G401.6 (cell line): ENCODE measurements around the gene ZNF664.
A peak's percentile ranks its signal among the peaks of the same experiment; 100 is the strongest.

ENCODE experiments used
- FAIRE-seq: peaks from 2 replicates; lab custom pipeline; 2012; peaks lifted over from hg19 to GRCh38; lab: Jason Lieb, UNC

The ZNF664 gene

GRCh38 chr12:124010687-124011086 lies 37.7 kb downstream of the ZNF664 start:
- no peak for FAIRE-seq

DNA sequence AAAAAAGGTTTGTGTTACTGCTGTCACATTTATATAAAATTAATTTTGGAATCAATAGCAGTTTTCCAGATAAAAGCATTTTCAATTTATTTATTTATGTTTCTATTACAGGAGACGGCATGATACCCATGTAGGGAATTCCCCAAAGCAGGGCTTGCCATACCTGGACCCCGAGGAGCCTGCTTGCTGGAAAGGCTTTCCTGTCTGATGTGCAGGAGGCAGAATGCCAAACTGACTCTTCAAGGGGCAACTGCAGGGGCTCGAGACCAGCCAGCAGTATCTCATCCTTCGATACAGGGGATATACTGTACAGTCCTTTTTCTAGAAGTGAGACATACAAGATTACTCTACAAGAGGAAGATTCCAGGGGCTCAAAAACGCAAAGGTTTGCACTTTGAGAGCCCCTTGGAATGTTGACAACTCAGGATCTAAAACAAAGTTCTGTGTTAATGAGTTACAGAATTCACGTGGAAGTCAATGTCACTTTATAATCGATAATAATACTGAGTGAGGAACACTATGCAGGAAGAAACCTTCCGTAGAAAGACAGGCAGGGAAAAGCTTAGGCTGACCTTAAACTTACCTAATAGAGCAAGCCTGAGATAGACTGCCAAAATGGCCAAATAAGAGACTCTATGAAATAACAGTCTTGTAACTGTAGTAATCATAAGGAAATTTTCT lies 38.6 kb downstream of the ZNF664 start:
- FAIRE-seq, result no peak

- FAIRE-seq, result no peak
Measured at GRCh38 chr12:124013073-124013472, 40.1 kb downstream of the ZNF664 start.

GRCh38 chr12:124015494-124016461 lies 42.8 kb downstream of the ZNF664 start:
- FAIRE-seq, result no peak

- no peak for FAIRE-seq
Measured at GRCh38 chr12:124017064-124017463, 44.0 kb downstream of the ZNF664 start.

DNA sequence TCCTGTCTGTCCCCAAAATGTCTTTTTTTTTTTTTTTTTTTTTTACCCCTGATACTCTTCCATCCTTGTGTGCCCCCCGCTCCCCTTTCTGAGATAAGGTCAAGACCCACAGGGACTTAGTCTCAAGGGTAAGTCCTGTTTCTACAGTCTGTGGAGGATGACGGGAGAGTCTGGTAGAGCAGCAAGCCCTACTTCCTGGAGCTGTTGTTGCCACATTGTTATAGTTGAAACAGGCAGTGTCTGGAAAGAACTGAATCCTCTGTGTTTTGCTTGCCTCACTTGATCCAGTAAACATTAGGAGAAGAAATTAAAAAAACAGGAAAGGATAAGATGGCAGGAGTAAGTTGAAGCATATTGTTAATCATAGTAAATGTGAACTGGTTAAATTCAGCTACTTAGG lies 45.5 kb downstream of the ZNF664 start:
- no peak for FAIRE-seq

- no peak for FAIRE-seq
Measured at GRCh38 chr12:124019115-124019514, 46.1 kb downstream of the ZNF664 start.

- FAIRE-seq, result no peak
Measured at GRCh38 chr12:124020514-124020949, 47.5 kb downstream of the ZNF664 start.

GRCh38 chr12:124021007-124021406 lies 48.0 kb downstream of the ZNF664 start:
- FAIRE-seq, result no peak

GRCh38 chr12:124022161-124022560 lies 49.1 kb downstream of the ZNF664 start:
- no peak for FAIRE-seq

DNA sequence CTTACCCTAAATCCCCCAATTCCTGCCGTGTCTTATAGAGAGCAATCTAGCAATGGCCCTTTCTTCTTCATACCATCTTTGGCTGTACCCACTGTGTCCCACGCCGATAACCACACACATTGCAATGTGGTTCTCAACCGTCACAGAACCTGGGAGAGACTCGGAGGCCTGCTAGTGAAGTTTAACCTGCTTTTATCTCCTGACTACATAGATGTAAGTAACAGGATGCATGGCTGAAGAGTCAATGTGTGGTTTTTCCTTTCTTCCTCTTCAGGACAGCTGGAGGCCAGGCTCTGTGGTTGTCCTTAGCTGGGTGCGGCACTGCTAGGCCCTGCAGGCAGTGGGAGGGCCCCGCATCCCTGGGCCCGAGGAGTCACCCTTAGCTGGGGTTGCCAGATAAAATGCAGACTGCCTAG lies 51.3 kb downstream of the ZNF664 start:
- FAIRE-seq, result no peak

DNA sequence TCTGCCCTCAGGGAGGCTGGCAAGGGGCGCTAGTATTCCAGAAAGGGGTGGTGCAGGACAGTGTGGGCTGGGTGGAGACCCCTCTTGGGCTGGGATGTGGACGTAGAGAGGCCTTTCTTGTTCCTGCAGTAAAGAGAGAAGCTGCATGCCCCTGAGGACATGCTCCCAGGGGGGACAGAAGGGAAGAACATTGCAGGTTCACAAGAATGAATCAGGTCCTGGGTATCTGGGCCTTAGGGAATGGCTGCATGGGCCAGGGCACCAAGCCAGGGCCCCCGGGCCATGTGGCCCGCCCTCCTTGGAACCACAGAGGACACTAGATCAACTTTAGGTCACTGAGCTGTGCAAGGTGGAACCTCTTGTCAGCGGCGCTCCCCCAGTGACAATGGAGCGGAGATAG lies 51.8 kb downstream of the ZNF664 start:
- no peak for FAIRE-seq

DNA sequence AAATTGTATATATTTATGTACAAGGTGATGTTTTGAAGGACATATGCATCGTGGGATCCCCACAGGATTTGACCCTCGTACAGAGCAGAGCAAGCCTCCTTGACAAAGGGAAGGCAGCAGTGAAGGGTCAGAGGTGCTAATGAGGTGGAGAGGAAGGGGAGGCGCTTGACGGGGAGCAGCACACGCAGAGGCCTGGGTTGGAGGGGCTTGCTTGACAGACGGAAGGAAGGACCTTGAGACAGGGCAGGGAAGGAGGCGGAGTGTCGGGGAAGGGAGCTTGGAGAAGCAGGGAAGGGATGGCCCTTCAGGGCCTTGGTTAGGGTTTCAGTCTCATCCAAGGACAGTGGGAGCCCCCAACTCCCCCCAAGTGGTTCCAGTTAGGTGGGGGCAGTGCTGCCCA lies 52.6 kb downstream of the ZNF664 start:
- no peak for FAIRE-seq

GRCh38 chr12:124026755-124027745 lies 54.0 kb downstream of the ZNF664 start:
- no peak for FAIRE-seq

DNA sequence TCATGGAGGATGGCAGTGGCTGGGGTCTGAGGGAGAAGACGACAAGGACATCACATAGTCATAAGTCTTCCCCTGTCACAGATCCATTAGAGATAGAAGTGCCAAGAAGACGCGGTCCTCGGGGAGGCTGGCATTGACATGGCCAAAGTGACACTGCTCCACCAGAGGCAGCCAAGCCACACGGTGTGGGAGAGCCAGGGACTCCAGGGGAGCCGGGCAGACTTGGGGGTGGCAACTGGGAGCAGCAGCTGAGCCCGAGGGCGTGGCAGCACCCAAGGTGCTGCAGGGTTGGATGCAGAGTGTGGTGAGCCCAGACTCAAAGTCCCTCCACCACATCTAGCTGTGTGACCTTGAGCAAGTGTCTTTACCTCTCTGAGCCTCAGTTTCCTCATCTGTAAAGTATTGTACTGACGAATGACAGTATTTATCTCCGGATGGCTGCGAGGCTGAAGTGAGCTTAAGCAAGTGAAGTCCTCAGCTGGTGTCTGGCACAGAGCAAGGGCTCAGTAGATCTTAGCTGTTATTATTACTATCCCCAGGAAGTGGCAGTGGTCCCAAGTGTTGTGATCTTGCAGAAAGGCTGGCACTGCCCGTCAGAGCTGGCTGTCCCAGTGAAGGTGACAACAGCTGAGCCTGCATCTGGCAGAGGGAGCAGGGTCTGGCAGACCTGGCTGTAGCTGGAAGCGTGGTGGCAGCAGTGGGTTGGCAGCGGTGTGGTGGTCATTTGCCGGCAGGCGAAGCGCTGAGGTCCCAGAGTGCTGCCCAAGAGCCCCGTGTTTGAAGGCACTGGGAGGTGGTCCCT lies 54.9 kb downstream of the ZNF664 start:
- FAIRE-seq, result no peak

DNA sequence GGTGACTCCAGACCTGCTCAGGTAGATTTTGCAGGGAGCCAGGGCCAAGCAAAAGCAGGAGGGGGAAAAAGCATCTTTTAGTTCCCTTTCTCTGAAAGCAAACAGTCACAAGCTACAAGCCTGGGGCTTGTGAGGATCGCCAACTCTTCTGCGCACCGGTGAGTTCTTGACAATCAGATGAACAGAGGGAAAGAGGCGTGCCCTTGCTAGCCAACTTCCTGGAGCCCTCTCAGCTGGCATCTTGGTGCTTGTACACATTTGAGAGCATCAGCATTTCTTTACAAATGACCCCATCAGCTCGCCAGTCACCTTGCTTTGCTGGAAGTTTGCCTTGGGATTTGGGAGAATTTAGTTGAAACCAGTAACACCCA lies 55.5 kb downstream of the ZNF664 start:
- FAIRE-seq, result no peak

GRCh38 chr12:124030008-124030407 lies 57.0 kb downstream of the ZNF664 start:
- FAIRE-seq, result no peak

GRCh38 chr12:124030510-124030909 lies 57.5 kb downstream of the ZNF664 start:
- no peak for FAIRE-seq

- no peak for FAIRE-seq
Measured at GRCh38 chr12:124031058-124031457, 58.0 kb downstream of the ZNF664 start.

GRCh38 chr12:124032265-124032886 lies 59.4 kb downstream of the ZNF664 start:
- FAIRE-seq, result peak; percentile 88

GRCh38 chr12:124033859-124034258 lies 60.8 kb downstream of the ZNF664 start:
- FAIRE-seq, result no peak
